H9 (cell line): ENCODE results near the gene XRCC3. TPM values are rescaled to one million over a fixed set of nuclear protein-coding genes. Genes with fewer than 3 reads are reported as not detected.

Experiments used
- DNase-seq: peaks from one replicate; pipeline ENCODE4 v3.0.0-alpha.2; 2017
- H2AFZ ChIP-seq: one replicate; pipeline ENCODE4 v1.6.1; 2013; ENCODE audit warnings: mild to moderate bottlenecking, low read length, control low read depth, moderate library complexity
- H2AK5ac ChIP-seq: 2 replicates; pipeline ENCODE4 v1.6.1; 2013; ENCODE audit warnings: low read length, control low read depth, mixed read lengths; ENCODE audit not compliant: insufficient read length
- H2BK120ac ChIP-seq: one replicate; pipeline ENCODE4 v1.6.1; 2013; ENCODE audit warnings: low read depth, mild to moderate bottlenecking, low read length, control low read depth, inconsistent platforms; ENCODE audit not compliant: poor library complexity, severe bottlenecking
- H2BK12ac ChIP-seq: 2 replicates; pipeline ENCODE4 v1.6.1; 2013; ENCODE audit warnings: low read length, control low read depth, mixed read lengths, low read depth; ENCODE audit not compliant: insufficient read length
- H2BK15ac ChIP-seq: 2 replicates; pipeline ENCODE4 v1.6.1; 2013; ENCODE audit warnings: low read depth, low read length, control low read depth
- H2BK20ac ChIP-seq: one replicate; pipeline ENCODE4 v1.6.1; 2013; ENCODE audit warnings: low read depth, mild to moderate bottlenecking, low read length, control low read depth, inconsistent platforms; ENCODE audit not compliant: poor library complexity, severe bottlenecking
- H2BK5ac ChIP-seq: 2 replicates; pipeline ENCODE4 v1.6.1; 2013; ENCODE audit warnings: low read length, control low read depth, mixed read lengths; ENCODE audit not compliant: insufficient read length
- H3K14ac ChIP-seq: 2 replicates; pipeline ENCODE4 v1.6.1; 2013; ENCODE audit warnings: low read length, control low read depth; ENCODE audit not compliant: insufficient read depth
- H3K18ac ChIP-seq: 2 replicates; pipeline ENCODE4 v1.6.1; 2013; ENCODE audit warnings: low read depth, mild to moderate bottlenecking, mixed read lengths, low read length, control low read depth; ENCODE audit not compliant: insufficient read length
- H3K23ac ChIP-seq: 2 replicates; pipeline ENCODE4 v1.6.1; 2013; ENCODE audit warnings: low read length, control low read depth, mixed read lengths, low read depth; ENCODE audit not compliant: insufficient read length
- H3K23me2 ChIP-seq: 2 replicates; pipeline ENCODE4 v1.6.1; 2013; ENCODE audit warnings: low read depth, mild to moderate bottlenecking, mixed read lengths, low read length, control low read depth; ENCODE audit not compliant: insufficient read length, poor library complexity, severe bottlenecking
- H3K27ac ChIP-seq: 2 replicates; pipeline ENCODE4 v1.5.1; 2013; ENCODE audit warnings: low read length, control low read depth, mixed read lengths, low read depth; ENCODE audit not compliant: insufficient read length
- H3K27me3 ChIP-seq: 2 replicates; pipeline ENCODE4 v1.6.1; 2013; ENCODE audit warnings: low read length, control low read depth, inconsistent platforms; ENCODE audit not compliant: insufficient read depth
- H3K4ac ChIP-seq: 2 replicates; pipeline ENCODE4 v1.6.1; 2013; ENCODE audit warnings: low read depth, mild to moderate bottlenecking, control low read depth, inconsistent platforms, low read length, moderate library complexity
- H3K4me1 ChIP-seq: 2 replicates; pipeline ENCODE4 v1.6.1; 2013; ENCODE audit warnings: low read length, control low read depth, inconsistent platforms; ENCODE audit not compliant: insufficient read depth
- H3K4me2 ChIP-seq: 2 replicates; pipeline ENCODE4 v1.6.1; 2013; ENCODE audit warnings: low read length, control low read depth, mixed read lengths; ENCODE audit not compliant: insufficient read length, insufficient read depth
- H3K56ac ChIP-seq: 2 replicates; pipeline ENCODE4 v1.6.1; 2013; ENCODE audit warnings: low read depth, mild to moderate bottlenecking, mixed read lengths, low read length, control low read depth; ENCODE audit not compliant: insufficient read length
- H3K79me1 ChIP-seq: 2 replicates; pipeline ENCODE4 v1.6.1; 2013; ENCODE audit warnings: low read depth, mild to moderate bottlenecking, moderate library complexity, low read length, control low read depth, inconsistent platforms; ENCODE audit not compliant: insufficient read depth, poor library complexity, severe bottlenecking
- H3K79me2 ChIP-seq: 2 replicates; pipeline ENCODE4 v1.6.1; 2013; ENCODE audit warnings: low read length, control low read depth, inconsistent platforms; ENCODE audit not compliant: insufficient read depth
- H3K9ac ChIP-seq: 2 replicates; pipeline ENCODE4 v1.6.1; 2013; ENCODE audit warnings: low read length, control low read depth, mixed read lengths; ENCODE audit not compliant: insufficient read length; ENCODE audit errors: extremely low read depth
- H3K9me3 ChIP-seq: one replicate; pipeline ENCODE4 v1.6.1; 2013; ENCODE audit warnings: low read depth, low read length, inconsistent platforms; ENCODE audit not compliant: control insufficient read depth
- H3T11ph ChIP-seq: one replicate; pipeline ENCODE4 v1.6.1; 2013; ENCODE audit warnings: mild to moderate bottlenecking, low read length, control low read depth, inconsistent platforms
- H4K20me1 ChIP-seq: one replicate; pipeline ENCODE4 v1.6.1; 2013; ENCODE audit not compliant: control insufficient read depth, insufficient read length, insufficient read depth
- H4K5ac ChIP-seq: 2 replicates; pipeline ENCODE4 v1.6.1; 2013; ENCODE audit warnings: low read depth, mild to moderate bottlenecking, mixed read lengths, low read length, control low read depth; ENCODE audit not compliant: insufficient read length
- H4K8ac ChIP-seq: replicated peaks from 2 replicates; pipeline ENCODE4 v1.6.1; 2013; ENCODE audit warnings: low read length, control low read depth, mixed read lengths, low read depth; ENCODE audit not compliant: insufficient read length
- H4K91ac ChIP-seq: 2 replicates; pipeline ENCODE4 v1.6.1; 2013; ENCODE audit warnings: low read depth, mild to moderate bottlenecking, moderate library complexity, mixed read lengths, low read length, control low read depth; ENCODE audit not compliant: insufficient read length
- H3K27ac Mint-ChIP-seq, 3 experiments: 2 replicates in 2 of 3; 3 replicates in 1 of 3; pipeline ENCODE4 v1.8.0; 2020 to 2021; ENCODE audit warnings: mixed read lengths in 3 of 3, mild to moderate bottlenecking in 1 of 3, moderate library complexity in 1 of 3
- H3K27me3 Mint-ChIP-seq: 2 replicates; pipeline ENCODE4 v1.8.0; 2021; ENCODE audit warnings: low read depth, mild to moderate bottlenecking, moderate library complexity, mixed read lengths
- H3K36me3 Mint-ChIP-seq, 3 experiments: 2 replicates in 2 of 3; 3 replicates in 1 of 3; pipeline ENCODE4 v1.8.0; 2020 to 2021; ENCODE audit warnings: low read depth in 3 of 3, mixed read lengths in 3 of 3; ENCODE audit not compliant: insufficient read depth in 1 of 3
- H3K4me1 Mint-ChIP-seq, 2 experiments: 2 replicates each; pipeline ENCODE4 v1.8.0; 2020; ENCODE audit warnings: mixed read lengths in 2 of 2
- H3K4me3 Mint-ChIP-seq, 2 experiments: 2 replicates in 1 of 2; 3 replicates in 1 of 2; pipeline ENCODE4 v1.8.0; 2020 to 2021; ENCODE audit warnings: mild to moderate bottlenecking in 2 of 2, mixed read lengths in 2 of 2, moderate library complexity in 1 of 2
- H3K9me3 Mint-ChIP-seq, 2 experiments: 2 replicates in 1 of 2; 3 replicates in 1 of 2; pipeline ENCODE4 v1.8.0; 2020; ENCODE audit warnings: mild to moderate bottlenecking in 2 of 2, mixed read lengths in 2 of 2, moderate library complexity in 1 of 2
- WGBS: extraction: QIAGEN DNeasy Blood & Tissue Kit; methylation state at CpG from one replicate; pipeline ENCODE4 v1.1.7; 2013; ENCODE audit warnings: missing lambda C conversion rate, low lambda C conversion rate, mixed read lengths; ENCODE audit not compliant: insufficient read length; ENCODE audit errors: extremely low coverage; 5-methylcytosine and 5-hydroxymethylcytosine counted together
- total RNA-seq: library from RNA; stranded (reverse); gene quantifications from 2 replicates; pipeline ENCODE4 v1.2.1, GENCODE V29; 2021
- TF ChIP-seq, protein P1 (sequence below): fragments of 200-600 bp; sonication (generic); conservative IDR thresholded peaks from 3 replicates; pipeline ENCODE4 v1.8.0; 2021; ENCODE audit warnings: antibody characterized with exemption, mild to moderate bottlenecking

The XRCC3 gene
- total RNA-seq, 1 experiment from 2014 or later: 45.3 TPM

DNA sequence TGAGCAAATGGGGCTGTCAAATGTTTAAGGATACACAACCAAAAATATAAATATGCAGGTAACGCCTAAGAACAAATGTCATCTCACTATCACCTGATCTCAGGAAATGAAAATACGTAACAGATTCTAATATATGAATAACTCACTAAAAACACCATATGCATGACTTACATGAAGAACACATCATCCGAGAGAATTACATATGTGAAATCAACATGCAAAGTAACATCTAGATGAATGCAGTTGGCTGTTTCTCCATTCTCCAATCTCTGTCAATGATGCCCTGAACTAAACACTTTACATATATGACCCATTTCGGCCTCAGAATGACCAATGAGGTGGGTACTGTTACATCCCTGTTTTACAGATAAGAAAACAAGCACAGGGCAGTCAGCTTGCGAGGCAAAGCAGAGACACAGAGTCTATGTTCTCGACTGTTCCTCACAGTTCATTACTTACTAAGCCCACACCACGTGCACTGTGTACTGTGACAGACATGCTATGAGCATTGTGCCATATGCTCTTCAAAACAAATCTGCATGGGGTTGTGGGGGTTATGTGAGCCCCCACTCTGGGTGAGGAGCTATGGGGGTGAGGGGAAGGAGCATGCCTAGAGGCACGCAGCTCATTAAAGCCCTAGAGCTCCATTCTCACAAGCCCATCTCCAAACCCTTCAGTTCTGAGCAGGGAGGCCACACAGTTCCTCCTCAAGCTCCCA is 43.0 kb upstream of the XRCC3 start:
- no peaks in the 10 kb centered on the region for H4K20me1 ChIP-seq
- Mint-ChIP-seq H3K9me3 (no peaks in the 10 kb centered on the region), H3K27me3 (no peaks in the 10 kb centered on the region), H3K4me3 (no peak overlapping the region), H3K4me1 (peaks cover 14 to 16% of the 10 kb centered on the region in 2 experiments), H3K36me3 (no peaks in the 10 kb centered on the region), H3K27ac (no peak overlapping the region)
- no peak overlapping the region for H3K27ac ChIP-seq
- H3T11ph ChIP-seq: no peak overlapping the region
- no CpG with 5 or more reads among the region's 8 CpGs for WGBS
- no peak overlapping the region for H4K8ac ChIP-seq
- H4K91ac ChIP-seq: no peak overlapping the region
- TF ChIP-seq, protein P1, sequence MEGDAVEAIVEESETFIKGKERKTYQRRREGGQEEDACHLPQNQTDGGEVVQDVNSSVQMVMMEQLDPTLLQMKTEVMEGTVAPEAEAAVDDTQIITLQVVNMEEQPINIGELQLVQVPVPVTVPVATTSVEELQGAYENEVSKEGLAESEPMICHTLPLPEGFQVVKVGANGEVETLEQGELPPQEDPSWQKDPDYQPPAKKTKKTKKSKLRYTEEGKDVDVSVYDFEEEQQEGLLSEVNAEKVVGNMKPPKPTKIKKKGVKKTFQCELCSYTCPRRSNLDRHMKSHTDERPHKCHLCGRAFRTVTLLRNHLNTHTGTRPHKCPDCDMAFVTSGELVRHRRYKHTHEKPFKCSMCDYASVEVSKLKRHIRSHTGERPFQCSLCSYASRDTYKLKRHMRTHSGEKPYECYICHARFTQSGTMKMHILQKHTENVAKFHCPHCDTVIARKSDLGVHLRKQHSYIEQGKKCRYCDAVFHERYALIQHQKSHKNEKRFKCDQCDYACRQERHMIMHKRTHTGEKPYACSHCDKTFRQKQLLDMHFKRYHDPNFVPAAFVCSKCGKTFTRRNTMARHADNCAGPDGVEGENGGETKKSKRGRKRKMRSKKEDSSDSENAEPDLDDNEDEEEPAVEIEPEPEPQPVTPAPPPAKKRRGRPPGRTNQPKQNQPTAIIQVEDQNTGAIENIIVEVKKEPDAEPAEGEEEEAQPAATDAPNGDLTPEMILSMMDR: no peak
- no peaks in the 10 kb centered on the region; the same call in 1 of the 2 replicates for H3K4me1 ChIP-seq
- H3K4me2 ChIP-seq: no peak overlapping the region
- H3K27me3 ChIP-seq: no peaks in the 10 kb centered on the region
- no peak for DNase-seq
- no peak overlapping the region for H2BK20ac ChIP-seq
- H3K14ac ChIP-seq: no peak overlapping the region
- H2AK5ac ChIP-seq: no peak overlapping the region
- no peaks in the 10 kb centered on the region for H3K79me1 ChIP-seq
- no peaks in the 10 kb centered on the region for H3K79me2 ChIP-seq
- H3K9me3 ChIP-seq: no peaks in the 10 kb centered on the region
- H2BK12ac ChIP-seq: no peak overlapping the region
- no peak overlapping the region for H4K5ac ChIP-seq
- H3K56ac ChIP-seq: no peak overlapping the region
- H2AFZ ChIP-seq: no peak overlapping the region
- H3K4ac ChIP-seq: no peak overlapping the region
- no peaks in the 10 kb centered on the region for H3K23me2 ChIP-seq
- H3K9ac ChIP-seq: no peak overlapping the region
- H3K18ac ChIP-seq: no peak overlapping the region
- H2BK15ac ChIP-seq: no peak overlapping the region
- no peak overlapping the region for H2BK120ac ChIP-seq
- H3K23ac ChIP-seq: no peak overlapping the region
- no peak overlapping the region for H2BK5ac ChIP-seq
